PC-9 (cell line): Measurements from ENCODE around the gene MELTF. TPM values are rescaled to one million over a fixed set of nuclear protein-coding genes. Genes with fewer than 3 reads are reported as not detected.

Experiments
- BruUV-seq: library from RNA; stranded (reverse); fragments of 400-500 nt; replicated peaks from 2 replicates; lab custom pipeline; 2021; lab: Mats Ljungman, UMichigan
- CTCF ChIA-PET: fragments of 300-600 bp; sonication (Branson Sonifier 250); formaldehyde crosslinking; loops from one replicate; lab custom pipeline; 2022; ENCODE audit warnings: antibody characterized with exemption; lab: Charles Lee
- POLR2A ChIA-PET: fragments of 300-600 bp; sonication (Branson Sonifier 250); formaldehyde crosslinking; loops from one replicate; lab custom pipeline; 2022; ENCODE audit warnings: antibody characterized with exemption; ENCODE audit not compliant: unreplicated experiment; lab: Charles Lee
- DNase-seq, 2 experiments: peaks; one replicate each; pipeline versions ENCODE4 v3.0.0 to v3.0.0-alpha.2; 2015 to 2022; ENCODE audit warnings: mixed read lengths in 1 of 2
- H2AFZ ChIP-seq: fragments of 200-600 bp; sonication (generic); 2 replicates; pipeline ENCODE4 v1.8.1; 2017; ENCODE audit warnings: antibody characterized with exemption
- H3F3A ChIP-seq: fragments of 200-600 bp; sonication (generic); 2 replicates; pipeline ENCODE4 v1.8.1; 2017; ENCODE audit warnings: antibody characterized with exemption, mild to moderate bottlenecking, low read depth; ENCODE audit not compliant: insufficient read depth
- H3K27ac ChIP-seq: fragments of 200-600 bp; sonication (generic); 2 replicates; pipeline ENCODE4 v1.6.1; 2016; ENCODE audit warnings: mixed run types
- H3K27me3 ChIP-seq: fragments of 200-600 bp; sonication (generic); 2 replicates; pipeline ENCODE4 v1.6.1; 2016; ENCODE audit warnings: low read depth, mixed run types; ENCODE audit not compliant: insufficient read depth
- H3K36me3 ChIP-seq: fragments of 200-600 bp; sonication (generic); 2 replicates; pipeline ENCODE4 v1.6.1; 2016; ENCODE audit warnings: low read depth, mixed run types
- H3K4me1 ChIP-seq: fragments of 200-600 bp; sonication (generic); replicated peaks from 2 replicates; pipeline ENCODE4 v1.6.1; 2016; ENCODE audit warnings: mixed run types; ENCODE audit not compliant: insufficient read depth
- H3K4me2 ChIP-seq: fragments of 200-600 bp; sonication (generic); 2 replicates; pipeline ENCODE4 v1.6.1; 2017; ENCODE audit warnings: mixed run types
- H3K4me3 ChIP-seq: fragments of 200-600 bp; sonication (generic); 2 replicates; pipeline ENCODE4 v1.6.1; 2016; ENCODE audit warnings: mixed run types
- H3K79me2 ChIP-seq: fragments of 200-600 bp; sonication (generic); 2 replicates; pipeline ENCODE4 v1.6.1; 2017; ENCODE audit warnings: low read depth, mixed run types
- H3K9me2 ChIP-seq: fragments of 200-600 bp; sonication (generic); 2 replicates; pipeline ENCODE4 v1.8.1; 2017; ENCODE audit warnings: mild to moderate bottlenecking; ENCODE audit not compliant: insufficient read depth
- H3K9me3 ChIP-seq: fragments of 200-600 bp; sonication (generic); 2 replicates; pipeline ENCODE4 v1.8.1; 2016; ENCODE audit warnings: low read depth; ENCODE audit not compliant: insufficient read depth
- H4K20me1 ChIP-seq: fragments of 200-600 bp; sonication (generic); 2 replicates; pipeline ENCODE4 v1.8.1; 2017; ENCODE audit not compliant: insufficient read depth
- CTCF ChIP-seq: fragments of 200-600 bp; sonication (generic); conservative IDR thresholded peaks from 2 replicates; pipeline ENCODE4 v1.6.1; 2017; ENCODE audit warnings: mixed run types, antibody characterized with exemption, mild to moderate bottlenecking, moderate library complexity
- EZH2 ChIP-seq: fragments of 200-600 bp; sonication (generic); IDR thresholded peaks from 2 replicates; pipeline ENCODE4 v1.8.0; 2017; ENCODE audit warnings: antibody characterized with exemption, low read depth
- intact Hi-C: fragments of 100-400 bp; cut with micrococcal nuclease; formaldehyde crosslinking; loops from one replicate; pipeline ENCODE4 v1.10.0; 2022; ENCODE audit not compliant: unreplicated experiment
- total RNA-seq: library from RNA; stranded (reverse); gene quantifications from 2 replicates; pipeline ENCODE4 v1.2.3, GENCODE V29; 2021

Gene MELTF
- total RNA-seq, 1 experiment from 2014 or later, result 154 TPM

- Histone ChIP-seq H4K20me1 (no peaks in the 10 kb centered on the region), H3F3A (no peaks in the 10 kb centered on the region), H3K79me2 (no peaks in the 10 kb centered on the region), H3K27me3 (no peaks in the 10 kb centered on the region), H3K4me3 (no peak overlapping the region), H3K4me2 (no peak overlapping the region), H3K36me3 (no peaks in the 10 kb centered on the region), H3K4me1 (no peaks in the 10 kb centered on the region), H3K9me3 (no peaks in the 10 kb centered on the region), H2AFZ (no peak overlapping the region), H3K9me2 (no peaks in the 10 kb centered on the region), H3K27ac (no peak overlapping the region)
- ChIA-PET CTCF (no interaction called here), POLR2A (interaction anchor here (0.6 kb wide), 1 partner anchor 44 kb away, joined by 11 read pairs; no protein-coding TSS in a partner anchor)
- no TSS peak for BruUV-seq
- DNase-seq, result no peak
- intact Hi-C loops, result no loop called here
- no peak for TF ChIP-seq EZH2
- no peak for TF ChIP-seq CTCF
Measured at GRCh38 chr3:197001106-197001971, 28.3 kb downstream of the MELTF start.

GRCh38 chr3:197000211-197000610 is 29.4 kb downstream of the MELTF start:
- Histone ChIP-seq H3K9me3 (no peaks in the 10 kb centered on the region), H3K4me2 (no peak overlapping the region), H3K27ac (no peak overlapping the region), H3K36me3 (no peaks in the 10 kb centered on the region), H3K9me2 (no peaks in the 10 kb centered on the region), H3K4me1 (no peaks in the 10 kb centered on the region), H3K27me3 (no peaks in the 10 kb centered on the region), H4K20me1 (no peaks in the 10 kb centered on the region), H3F3A (no peaks in the 10 kb centered on the region), H3K79me2 (no peaks in the 10 kb centered on the region), H3K4me3 (no peak overlapping the region), H2AFZ (no peak overlapping the region)
- TF ChIP-seq CTCF (no peak), EZH2 (no peak)
- intact Hi-C loops, result no loop called here
- ChIA-PET POLR2A (no interaction called here), CTCF (no interaction called here)
- BruUV-seq, result no TSS peak
- DNase-seq, result no peak

DNA sequence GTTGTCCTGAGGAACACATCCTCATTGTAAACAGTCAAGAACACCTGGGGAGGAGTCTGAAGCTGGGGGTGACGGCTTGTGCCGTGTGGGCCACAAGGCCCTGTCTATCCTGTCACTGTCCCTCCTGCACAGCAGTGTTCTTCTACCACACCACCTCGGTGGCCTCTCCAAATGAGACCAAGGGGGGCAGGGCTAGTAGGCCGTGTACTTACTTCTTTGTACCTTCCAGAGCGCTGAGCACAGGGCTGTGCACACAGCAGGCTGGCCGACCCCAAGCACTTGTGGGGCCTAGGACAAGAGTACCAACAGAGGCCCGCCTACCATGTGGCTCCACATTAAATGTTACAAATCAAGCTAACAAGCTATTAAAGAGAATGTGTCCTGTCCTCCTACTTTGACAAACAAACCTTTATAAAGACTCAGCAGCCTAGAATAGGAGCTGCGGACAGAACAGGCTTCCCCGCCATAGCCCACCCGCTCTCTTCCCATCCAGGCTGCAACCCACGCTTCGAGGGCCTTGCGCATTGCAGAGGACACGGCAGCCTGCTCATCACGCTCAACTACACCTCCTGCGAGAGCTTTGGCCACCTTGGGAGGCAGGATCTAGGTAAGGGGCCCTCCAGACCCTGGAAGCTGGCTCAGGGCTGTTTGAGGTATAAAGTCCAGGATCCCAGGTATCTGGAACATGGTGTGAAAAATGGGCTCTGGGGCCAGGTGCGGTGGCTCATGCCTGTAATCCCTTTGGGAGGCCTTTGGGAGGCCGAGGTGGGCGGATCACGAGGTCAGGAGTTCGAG is 30.5 kb downstream of the MELTF start:
- no peaks in the 10 kb centered on the region for H3K4me1 ChIP-seq
- TF ChIP-seq CTCF (no peak), EZH2 (no peak)
- CTCF ChIA-PET, result interaction anchor here (0.7 kb wide), 1 partner anchor 30 kb away, joined by 3 read pairs; the partner anchor contains the start of gene MELTF
- H3K27ac ChIP-seq, result no peak overlapping the region
- no peaks in the 10 kb centered on the region for H3K9me3 ChIP-seq
- H4K20me1 ChIP-seq, result no peaks in the 10 kb centered on the region
- no peak overlapping the region for H3K4me3 ChIP-seq
- H3K4me2 ChIP-seq, result no peak overlapping the region
- no peak overlapping the region for H2AFZ ChIP-seq
- no peaks in the 10 kb centered on the region for H3K9me2 ChIP-seq
- H3K36me3 ChIP-seq, result no peaks in the 10 kb centered on the region
- no peaks in the 10 kb centered on the region for H3K79me2 ChIP-seq
- H3K27me3 ChIP-seq, result no peaks in the 10 kb centered on the region
- no peak for DNase-seq
- POLR2A ChIA-PET, result no interaction called here
- no peaks in the 10 kb centered on the region for H3F3A ChIP-seq
- intact Hi-C loops, result no loop called here
- BruUV-seq, result no TSS peak
